GM12892 (cell line): ENCODE results near the gene ZSCAN5C.

ENCODE experiments used
- POLR2A ChIP-seq: IDR thresholded peaks from 2 replicates; pipeline ENCODE4 v1.6.1; 2011; ENCODE audit warnings: low read depth, low read length, control low read depth
- POLR2AphosphoS5 ChIP-seq: IDR thresholded peaks from 2 replicates; pipeline ENCODE4 v1.6.1; 2011; ENCODE audit warnings: low read depth, low read length, control low read depth
- TAF1 ChIP-seq: IDR thresholded peaks from 2 replicates; pipeline ENCODE4 v1.6.1; 2011; ENCODE audit warnings: low read depth, mild to moderate bottlenecking, control low read depth, low read length, borderline replicate concordance

DNA sequence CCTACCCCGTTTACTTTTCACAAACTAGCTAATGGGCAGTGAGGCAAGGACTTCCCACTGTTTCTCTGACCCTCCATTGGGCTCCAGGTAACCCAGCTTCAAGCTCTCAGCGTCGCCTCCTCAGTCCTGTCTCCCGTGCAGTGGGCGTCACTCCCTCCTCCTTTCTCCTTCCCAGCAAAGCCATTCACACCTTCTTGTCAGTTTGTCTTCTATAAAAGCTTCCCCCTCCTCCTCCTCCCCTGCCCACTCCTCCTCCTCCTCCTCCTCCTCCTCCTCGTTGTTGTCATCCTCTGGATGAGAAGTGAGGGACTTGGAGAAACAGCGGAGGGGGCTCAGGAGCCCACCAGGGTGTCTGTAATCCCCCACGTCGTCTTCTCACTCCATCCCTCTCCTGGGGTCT lies 28.0 kb upstream of the ZSCAN5C start:
- no peak for TF ChIP-seq POLR2AphosphoS5
- TF ChIP-seq TAF1: no peak
- TF ChIP-seq POLR2A: no peak
